ENCODE results near the gene DRGX.

DRGX gene

GRCh38 chr10:49349390-49349789, 46.5 kb downstream of the DRGX start:
- in situ Hi-C loops (cut with MboI; ENCODE audit: low sequenced_read_pairs) = no loop called here

- in situ Hi-C loops (cut with MboI; ENCODE audit: low sequenced_read_pairs) = no loop called here
Measured at GRCh38 chr10:49348593-49348992, 47.3 kb downstream of the DRGX start.

- in situ Hi-C loops (cut with MboI; ENCODE audit: low sequenced_read_pairs) = no loop called here
Measured at GRCh38 chr10:49347827-49348226, 48.1 kb downstream of the DRGX start.

DNA sequence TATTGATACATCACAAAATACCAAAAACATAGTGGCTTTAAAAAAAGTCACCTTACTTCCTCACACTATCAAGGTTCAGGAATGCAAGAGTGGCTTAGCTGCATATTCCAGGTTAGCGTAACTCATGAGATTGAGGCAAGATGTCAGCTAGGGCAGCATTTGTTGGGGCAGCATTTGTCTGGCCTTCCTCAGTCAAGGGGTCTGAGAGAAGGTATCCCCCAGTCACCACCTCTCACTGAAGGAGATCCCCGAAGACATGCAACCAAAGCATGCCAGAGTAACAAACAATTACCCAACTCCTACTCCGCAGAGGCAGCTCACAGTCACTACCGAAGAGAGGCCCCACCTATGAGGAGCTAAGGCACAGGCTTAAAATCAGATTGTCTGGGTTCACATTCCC, 48.5 kb downstream of the DRGX start:
- in situ Hi-C loops (cut with MboI; ENCODE audit: low sequenced_read_pairs) = no loop called here

DNA sequence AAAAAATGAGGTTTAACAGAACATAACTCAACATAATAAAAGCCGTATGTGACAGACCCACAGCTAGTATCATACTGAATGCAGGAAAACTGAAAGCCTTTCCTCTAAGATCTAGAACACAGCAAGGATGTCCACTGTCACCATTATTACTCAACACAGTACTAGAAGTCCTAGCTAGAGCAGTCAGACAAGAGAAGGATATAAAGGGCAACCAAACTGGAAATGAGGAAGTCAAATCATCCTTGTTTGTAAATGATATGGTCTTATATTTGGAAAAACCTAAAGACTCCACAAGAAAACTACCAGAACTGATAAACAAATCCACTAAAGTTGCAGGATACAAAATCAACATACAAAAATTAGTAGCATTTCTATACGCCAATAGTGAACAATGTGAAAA, 51.0 kb downstream of the DRGX start:
- in situ Hi-C loops (cut with MboI; ENCODE audit: low sequenced_read_pairs) = no loop called here

DNA sequence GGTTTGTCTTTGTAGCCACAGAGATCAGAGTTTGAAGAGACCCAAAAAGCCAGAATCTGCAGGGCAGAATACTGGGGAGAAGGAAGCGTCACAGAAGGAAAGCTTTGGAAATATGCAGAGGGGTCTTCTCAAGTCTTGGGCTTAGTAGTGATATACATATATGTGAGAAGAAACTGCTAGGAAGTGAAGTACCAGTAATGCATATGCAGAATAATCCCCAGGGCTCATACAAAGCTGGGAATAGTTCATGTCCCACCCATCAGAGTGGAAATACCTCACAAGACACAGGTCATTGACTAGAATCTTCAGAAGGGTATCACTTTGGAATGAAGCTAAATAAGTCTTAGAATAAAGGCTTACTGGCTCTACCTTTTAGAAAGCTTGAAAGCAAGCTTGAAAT, 57.3 kb downstream of the DRGX start:
- in situ Hi-C loops (cut with MboI; ENCODE audit: low sequenced_read_pairs) = no loop called here

DNA sequence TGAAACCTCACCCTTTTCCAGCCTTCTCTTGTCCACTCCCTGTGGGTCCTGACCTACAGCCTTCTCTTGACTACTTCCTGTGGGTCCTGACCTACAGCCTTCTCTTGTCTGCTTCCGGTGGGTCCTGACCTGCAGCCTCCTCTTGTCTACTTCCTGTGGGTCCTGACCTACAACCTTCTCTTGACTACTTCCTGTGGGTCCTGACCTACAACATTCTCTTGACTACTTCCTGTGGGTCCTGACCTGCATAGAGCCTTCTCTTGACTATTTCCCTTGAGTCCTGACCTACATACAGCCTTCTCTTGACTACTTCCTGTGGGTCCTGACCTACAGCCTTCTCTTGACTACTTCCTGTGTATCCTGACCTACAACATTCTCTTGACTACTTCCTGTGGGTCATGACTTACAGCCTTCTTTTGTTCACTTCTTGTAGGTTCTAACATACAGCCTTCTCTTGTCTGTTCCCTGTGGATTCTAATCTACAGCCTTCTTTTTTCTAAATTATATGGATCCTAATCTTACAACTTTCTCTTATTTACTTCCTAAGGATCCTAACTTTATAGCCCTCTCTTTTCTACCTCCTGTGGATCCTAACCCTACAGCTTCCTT, 60.4 kb downstream of the DRGX start:
- in situ Hi-C loops (cut with MboI; ENCODE audit: low sequenced_read_pairs) = no loop called here

DNA sequence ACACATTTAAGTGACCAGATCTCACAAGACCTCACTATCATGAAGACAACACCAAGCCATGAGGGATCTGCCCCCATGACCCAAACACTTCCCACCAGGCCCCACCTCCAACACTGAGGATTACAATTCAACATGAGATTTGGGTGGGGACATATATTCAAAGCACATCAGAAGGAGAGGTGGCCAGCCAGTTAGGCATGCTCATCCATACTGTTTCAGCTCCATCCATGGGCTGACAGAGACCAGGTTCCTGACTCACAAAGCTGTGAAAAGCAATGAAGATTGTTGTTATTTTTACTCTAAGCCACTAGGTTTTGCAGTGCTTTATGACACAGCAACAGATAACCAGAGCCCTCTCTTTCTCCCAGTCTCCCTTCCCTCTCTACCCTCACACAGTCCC, 60.9 kb downstream of the DRGX start:
- in situ Hi-C loops (cut with MboI; ENCODE audit: low sequenced_read_pairs) = no loop called here

DNA sequence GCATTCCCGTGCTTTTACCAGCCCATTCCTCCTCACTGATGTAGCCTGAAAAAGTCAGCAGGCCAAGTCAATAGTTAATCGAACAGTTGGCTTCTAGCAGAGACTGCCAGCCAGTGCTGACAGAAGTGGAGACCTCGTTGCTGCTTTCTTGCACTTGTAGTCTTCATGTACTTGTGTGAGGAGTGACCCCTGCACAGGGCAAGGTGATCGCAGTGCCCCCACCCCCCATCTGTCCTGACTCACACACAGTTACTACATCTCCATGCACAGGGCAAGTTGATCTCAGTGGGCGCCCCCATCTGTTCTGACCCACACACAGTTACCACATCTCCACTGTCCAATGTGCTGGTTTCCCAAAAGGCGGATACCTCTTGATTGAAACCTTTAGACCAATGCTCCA, 62.7 kb downstream of the DRGX start:
- in situ Hi-C loops (cut with MboI; ENCODE audit: low sequenced_read_pairs) = no loop called here

DNA sequence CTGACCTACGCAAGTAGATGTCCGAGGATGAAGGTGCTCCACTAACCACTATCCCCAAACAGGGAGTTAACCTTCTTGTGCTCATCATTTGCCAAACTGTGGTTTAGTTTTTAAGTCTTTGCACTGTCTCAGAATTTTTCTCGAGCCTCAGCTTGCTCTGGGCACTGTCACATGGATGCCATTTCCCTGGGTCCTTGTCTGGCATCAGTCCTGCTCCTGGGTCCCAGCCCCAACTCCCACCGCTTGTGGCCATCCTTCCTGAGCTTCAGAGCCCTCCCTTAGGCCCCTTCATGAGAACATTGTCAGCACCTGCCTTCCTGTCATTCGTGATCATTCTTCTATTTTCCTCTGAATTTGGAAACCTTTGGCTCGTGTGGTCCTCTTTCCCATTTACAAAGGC, 63.1 kb downstream of the DRGX start:
- in situ Hi-C loops (cut with MboI; ENCODE audit: low sequenced_read_pairs) = no loop called here

- in situ Hi-C loops (cut with MboI; ENCODE audit: low sequenced_read_pairs) = no loop called here
Measured at GRCh38 chr10:49332333-49332732, 63.6 kb downstream of the DRGX start.

DNA sequence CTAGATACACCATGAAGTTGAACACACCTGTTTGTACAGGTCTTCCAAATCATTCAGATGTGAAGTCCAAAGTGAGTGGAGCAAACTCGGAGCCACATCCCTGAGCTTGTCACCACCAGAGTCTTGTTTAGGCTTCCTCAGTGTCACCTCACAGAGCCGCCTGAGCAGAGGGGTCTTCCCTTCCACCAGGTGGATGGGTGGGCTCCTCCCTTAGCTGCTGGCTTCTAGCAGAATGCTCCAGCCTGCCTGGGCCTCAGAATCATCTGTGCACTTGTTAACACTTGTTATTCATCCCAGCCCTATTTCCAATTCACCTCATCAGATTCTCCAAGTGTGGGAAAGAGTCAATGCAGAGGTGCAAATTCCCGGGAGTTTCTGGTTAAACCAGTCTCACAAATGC, 64.5 kb downstream of the DRGX start:
- in situ Hi-C loops (cut with MboI; ENCODE audit: low sequenced_read_pairs) = no loop called here

- in situ Hi-C loops (cut with MboI; ENCODE audit: low sequenced_read_pairs) = no loop called here
Measured at GRCh38 chr10:49330127-49330665, 65.7 kb downstream of the DRGX start.

- in situ Hi-C loops (cut with MboI; ENCODE audit: low sequenced_read_pairs) = no loop called here
Measured at GRCh38 chr10:49329146-49329505, 66.8 kb downstream of the DRGX start.

DNA sequence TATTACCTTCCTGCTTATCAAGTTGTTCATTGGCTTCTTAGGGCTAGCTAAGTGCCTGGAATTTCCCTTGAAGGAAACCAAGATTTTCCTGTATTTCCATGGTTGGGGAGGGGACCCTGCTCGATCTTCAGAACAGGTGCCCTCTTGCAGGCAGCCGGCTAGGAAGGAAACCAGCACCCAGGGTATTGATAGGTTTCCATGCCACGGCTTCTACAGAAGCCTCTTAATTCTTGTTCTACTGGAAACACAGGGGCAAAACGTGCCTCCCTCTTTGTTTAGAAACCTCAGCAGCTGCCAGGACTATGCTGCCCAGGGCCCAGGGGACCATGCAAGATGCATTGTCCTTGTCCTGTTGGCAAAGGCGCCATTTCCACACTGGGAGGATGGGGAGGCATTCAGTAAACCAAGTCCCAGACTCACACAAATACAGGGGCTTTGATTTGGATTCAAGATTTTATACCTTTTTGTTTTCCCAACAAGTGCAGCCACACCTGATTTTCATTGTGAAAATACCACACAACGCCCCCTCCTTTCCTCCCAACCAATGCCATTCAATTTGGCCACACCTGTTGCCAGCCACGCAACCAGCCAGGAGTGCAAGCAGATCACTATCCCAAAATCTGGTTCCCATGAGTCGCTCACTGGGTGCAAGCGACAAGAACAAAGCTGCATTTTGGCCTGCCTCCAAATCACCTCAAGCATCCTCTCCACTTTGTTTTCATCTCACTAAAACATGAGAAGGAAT, 67.3 kb downstream of the DRGX start:
- in situ Hi-C loops (cut with MboI; ENCODE audit: low sequenced_read_pairs) = no loop called here

DNA sequence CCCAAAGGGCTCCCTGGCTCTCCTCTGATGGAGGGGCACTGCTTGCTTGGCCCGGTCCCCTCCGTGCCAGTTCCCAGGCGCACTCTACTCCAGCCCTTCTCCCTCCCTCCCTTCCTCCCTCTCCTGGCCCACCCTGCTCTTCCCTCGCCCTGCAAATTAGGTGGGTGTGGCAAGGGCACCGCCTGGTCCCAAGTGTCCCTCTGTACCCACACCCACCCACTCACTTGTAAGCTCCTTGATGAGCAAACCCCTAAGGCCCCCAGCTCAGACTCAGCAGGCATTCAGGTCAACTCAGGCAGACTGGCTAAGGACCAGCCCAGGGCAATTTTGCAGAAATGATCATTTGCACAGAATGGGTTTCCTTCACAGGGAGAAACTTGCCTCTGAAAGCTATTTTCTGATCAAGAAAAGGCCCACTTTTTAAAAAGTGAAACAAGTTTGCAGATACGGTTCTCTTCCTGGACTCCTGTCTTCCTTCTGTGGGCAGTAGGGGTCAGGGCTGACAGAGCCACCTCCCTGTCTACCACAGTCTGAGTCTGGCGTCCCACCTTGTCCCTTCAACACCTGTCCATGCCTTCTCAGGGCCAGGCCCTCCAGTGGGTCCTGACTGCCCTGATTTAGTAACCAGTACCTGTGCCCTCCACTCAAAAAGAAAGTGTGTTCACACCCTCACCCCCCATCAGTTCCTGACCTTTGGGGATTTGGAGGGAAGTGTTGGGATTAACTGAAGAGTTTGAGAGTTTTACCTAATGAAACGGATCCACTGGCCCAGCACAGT, 68.7 kb downstream of the DRGX start:
- in situ Hi-C loops (cut with MboI; ENCODE audit: low sequenced_read_pairs) = no loop called here

- in situ Hi-C loops (cut with MboI; ENCODE audit: low sequenced_read_pairs) = no loop called here
Measured at GRCh38 chr10:49325916-49326783, 69.7 kb downstream of the DRGX start.

- in situ Hi-C loops (cut with MboI; ENCODE audit: low sequenced_read_pairs) = no loop called here
Measured at GRCh38 chr10:49325131-49325915, 70.6 kb downstream of the DRGX start.

GRCh38 chr10:49324711-49325110, 71.2 kb downstream of the DRGX start:
- in situ Hi-C loops (cut with MboI; ENCODE audit: low sequenced_read_pairs) = no loop called here

DNA sequence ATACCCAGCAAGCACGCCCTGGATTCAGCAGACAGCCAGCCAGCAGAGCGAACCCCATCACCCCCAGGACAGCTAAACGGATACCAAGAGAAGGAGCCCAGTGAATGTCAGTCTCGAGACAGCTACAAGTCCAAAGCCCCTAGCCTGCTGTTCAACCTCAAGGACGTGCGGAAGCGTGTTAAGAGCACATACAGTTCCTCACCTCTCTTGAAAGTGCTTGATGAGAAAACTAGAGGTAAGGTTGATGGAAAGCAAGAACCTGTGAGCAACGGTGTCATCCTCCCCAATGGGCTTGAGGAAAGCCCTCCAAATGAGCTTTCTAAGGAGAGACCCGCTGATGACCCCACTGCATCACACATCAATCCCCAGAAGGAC, 72.0 kb downstream of the DRGX start:
- in situ Hi-C loops (cut with MboI; ENCODE audit: low sequenced_read_pairs) = no loop called here
